ENCODE results near the gene CSF3R.
"Not testable (repeated sequence)": the region's sequence is repeated elsewhere in the genome, so short reads cannot be mapped to it uniquely, and the experiment has no call there.

The CSF3R gene

GRCh38 chr1:36513676-36514473, 31.2 kb upstream of the CSF3R start:
- DNase-seq (ENCODE audit: low read depth in 3 of 3, low spot score in 1 of 3): no peak

- DNase-seq (ENCODE audit: low read depth in 3 of 3, low spot score in 1 of 3): no peak
Observed at GRCh38 chr1:36512842-36513241, 30.1 kb upstream of the CSF3R start.

- no peak for DNase-seq (ENCODE audit: low read depth in 3 of 3, low spot score in 1 of 3)
Observed at GRCh38 chr1:36511804-36512798, 29.4 kb upstream of the CSF3R start.

- not testable (repeated sequence) for DNase-seq (ENCODE audit: low read depth in 3 of 3, low spot score in 1 of 3)
Observed at GRCh38 chr1:36511220-36511619, 28.5 kb upstream of the CSF3R start.

GRCh38 chr1:36510418-36510817, 27.7 kb upstream of the CSF3R start:
- DNase-seq (ENCODE audit: low read depth in 3 of 3, low spot score in 1 of 3): no peak

- no peak for DNase-seq (ENCODE audit: low read depth in 3 of 3, low spot score in 1 of 3)
Observed at GRCh38 chr1:36508257-36508656, 25.5 kb upstream of the CSF3R start.

GRCh38 chr1:36506276-36506920, 23.7 kb upstream of the CSF3R start:
- DNase-seq (ENCODE audit: low read depth in 3 of 3, low spot score in 1 of 3): no peak

- DNase-seq (ENCODE audit: low read depth in 3 of 3, low spot score in 1 of 3): no peak
Observed at GRCh38 chr1:36503733-36504132, 21.0 kb upstream of the CSF3R start.

GRCh38 chr1:36503159-36503558, 20.4 kb upstream of the CSF3R start:
- no peak for DNase-seq (ENCODE audit: low read depth in 3 of 3, low spot score in 1 of 3)

- DNase-seq (ENCODE audit: low read depth in 3 of 3, low spot score in 1 of 3): no peak
Observed at GRCh38 chr1:36502616-36503015, 19.9 kb upstream of the CSF3R start.

- DNase-seq (ENCODE audit: low read depth in 3 of 3, low spot score in 1 of 3): not testable (repeated sequence)
Observed at GRCh38 chr1:36501911-36502310, 19.2 kb upstream of the CSF3R start.

GRCh38 chr1:36497207-36497606, 14.5 kb upstream of the CSF3R start:
- DNase-seq (ENCODE audit: low read depth in 3 of 3, low spot score in 1 of 3): no peak

GRCh38 chr1:36494971-36495370, 12.3 kb upstream of the CSF3R start:
- no peak for DNase-seq (ENCODE audit: low read depth in 3 of 3, low spot score in 1 of 3)

GRCh38 chr1:36493524-36493923, 10.8 kb upstream of the CSF3R start:
- no peak for DNase-seq (ENCODE audit: low read depth in 3 of 3, low spot score in 1 of 3)

GRCh38 chr1:36492491-36492890, 9.8 kb upstream of the CSF3R start:
- DNase-seq (ENCODE audit: low read depth in 3 of 3, low spot score in 1 of 3): no peak

- DNase-seq (ENCODE audit: low read depth in 3 of 3, low spot score in 1 of 3): not testable (repeated sequence)
Observed at GRCh38 chr1:36489258-36490051, 6.7 kb upstream of the CSF3R start.

GRCh38 chr1:36487906-36488305, 5.2 kb upstream of the CSF3R start:
- no peak for DNase-seq (ENCODE audit: low read depth in 3 of 3, low spot score in 1 of 3)

GRCh38 chr1:36487336-36487725, 4.6 kb upstream of the CSF3R start:
- not testable (repeated sequence) for DNase-seq (ENCODE audit: low read depth in 3 of 3, low spot score in 1 of 3)

- DNase-seq (ENCODE audit: low read depth in 3 of 3, low spot score in 1 of 3): no peak
Observed at GRCh38 chr1:36486439-36487335, 4.0 kb upstream of the CSF3R start.

GRCh38 chr1:36486093-36486438, 3.4 kb upstream of the CSF3R start:
- no peak for DNase-seq (ENCODE audit: low read depth in 3 of 3, low spot score in 1 of 3)
